Common myeloid progenitor, CD34-positive (primary cell): ENCODE results near the gene ADAMTS4.

Experiments used
- CTCF ChIA-PET: fragments of 350-600 bp; sonication (Branson Sonifier 250); formaldehyde crosslinking; loops from one replicate; lab custom pipeline; 2021; ENCODE audit warnings: antibody characterized with exemption; lab: Charles Lee
- POLR2A ChIA-PET: fragments of 350-600 bp; sonication (Branson Sonifier 250); formaldehyde crosslinking; loops from one replicate; lab custom pipeline; 2021; ENCODE audit warnings: antibody characterized with exemption; lab: Charles Lee
- DNase-seq, 3 donors: peaks; one replicate each; pipeline versions ENCODE4 v3.0.0 to v3.0.0-alpha.2; 2013
- H3K27ac ChIP-seq, 2 experiments: 1 replicate in 1 of 2; 2 replicates in 1 of 2; pipeline ENCODE4 v1.7.0; 2013; ENCODE audit warnings: inconsistent platforms in 2 of 2, low read length in 2 of 2, mild to moderate bottlenecking in 2 of 2, low read depth in 1 of 2, moderate library complexity in 1 of 2; ENCODE audit not compliant: severe bottlenecking in 2 of 2, insufficient read depth in 1 of 2, poor library complexity in 1 of 2
- H3K27me3 ChIP-seq, 5 experiments: replicated peaks in 2 of 5; 1 replicate in 3 of 5; 2 replicates in 2 of 5; pipeline versions ENCODE4 v1.6.1 to v1.7.0; 2013; ENCODE audit warnings: low read length in 4 of 5, mild to moderate bottlenecking in 2 of 5, moderate library complexity in 2 of 5, inconsistent platforms in 1 of 5; ENCODE audit not compliant: insufficient read depth in 5 of 5, control insufficient read depth in 4 of 5
- H3K36me3 ChIP-seq, 4 experiments: 1 replicate in 2 of 4; 2 replicates in 2 of 4; pipeline versions ENCODE4 v1.6.1 to v1.7.0; 2013; ENCODE audit warnings: low read length in 3 of 4, control low read depth in 1 of 4, mild to moderate bottlenecking in 1 of 4; ENCODE audit not compliant: control insufficient read depth in 4 of 4, insufficient read depth in 4 of 4
- H3K4me1 ChIP-seq, 4 experiments: 1 replicate in 3 of 4; 2 replicates in 1 of 4; pipeline versions ENCODE4 v1.6.1 to v1.7.1; 2013; ENCODE audit warnings: low read length in 3 of 4, mild to moderate bottlenecking in 3 of 4, control low read depth in 1 of 4, inconsistent platforms in 1 of 4, moderate library complexity in 1 of 4; ENCODE audit not compliant: control insufficient read depth in 4 of 4, insufficient read depth in 4 of 4; ENCODE audit errors: control extremely low read depth in 1 of 4
- H3K4me3 ChIP-seq, 7 experiments: 1 replicate in 4 of 7; 2 replicates in 3 of 7; pipeline versions ENCODE4 v1.5.1 to v1.7.0; 2013; ENCODE audit warnings: mild to moderate bottlenecking in 7 of 7, low read length in 6 of 7, moderate library complexity in 6 of 7, inconsistent platforms in 2 of 7, low read depth in 2 of 7, control low read depth in 1 of 7; ENCODE audit not compliant: insufficient read depth in 4 of 7, control insufficient read depth in 1 of 7; ENCODE audit errors: extremely low read depth in 1 of 7
- H3K9me3 ChIP-seq, 5 experiments: 1 replicate in 4 of 5; 2 replicates in 1 of 5; pipeline versions ENCODE4 v1.6.1 to v1.7.1; 2013; ENCODE audit warnings: low read length in 4 of 5, mild to moderate bottlenecking in 2 of 5, inconsistent platforms in 1 of 5, low read depth in 1 of 5, moderate library complexity in 1 of 5; ENCODE audit not compliant: control insufficient read depth in 4 of 5, insufficient read depth in 2 of 5; ENCODE audit errors: control extremely low read depth in 1 of 5
- WGBS: methylation state at CpG from one replicate; pipeline ENCODE4 v1.1.5; 2013; ENCODE audit not compliant: insufficient coverage; 5-methylcytosine and 5-hydroxymethylcytosine counted together

ADAMTS4 gene

DNA sequence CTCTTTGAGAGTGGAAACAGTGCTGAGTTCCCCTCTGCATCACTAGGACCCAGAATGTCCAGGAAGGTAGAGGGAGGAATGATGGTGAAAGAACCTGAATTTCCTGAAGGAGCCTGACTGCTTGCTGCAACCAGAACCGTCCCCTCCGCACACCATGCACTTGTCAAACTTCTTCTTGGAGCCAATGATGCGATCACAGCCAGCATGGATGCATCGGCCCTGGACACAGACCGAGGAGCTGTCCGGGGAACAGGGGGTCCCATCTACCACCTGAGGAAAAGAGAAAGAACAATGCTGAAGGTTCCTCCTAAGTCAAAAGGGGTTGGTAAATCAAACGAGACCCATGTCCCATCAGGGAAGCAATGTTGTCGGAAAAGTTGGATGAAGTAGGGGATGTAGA, 6.9 kb downstream of the ADAMTS4 start:
- WGBS = 87% methylated on average over 6 of the region's 8 CpGs
- Histone ChIP-seq H3K4me3 (no peak overlapping the region), H3K36me3 (no peaks in the 10 kb centered on the region), H3K27ac (no peak overlapping the region), H3K4me1 (peaks cover 5 to 22% (median 16%) of the 10 kb centered on the region in 4 experiments), H3K27me3 (no peaks in the 10 kb centered on the region), H3K9me3 (no peaks in the 10 kb centered on the region)
- ChIA-PET CTCF (interaction anchor here (0.7 to 4.3 kb wide), 25 partner anchors 10 to 190 kb away, joined by 3 to 41 read pairs (median 6); partner anchors contain the start of genes B4GALT3, CFAP126, NDUFS2 and PCP4L1), POLR2A (no interaction called here)
- no peak for DNase-seq

DNA sequence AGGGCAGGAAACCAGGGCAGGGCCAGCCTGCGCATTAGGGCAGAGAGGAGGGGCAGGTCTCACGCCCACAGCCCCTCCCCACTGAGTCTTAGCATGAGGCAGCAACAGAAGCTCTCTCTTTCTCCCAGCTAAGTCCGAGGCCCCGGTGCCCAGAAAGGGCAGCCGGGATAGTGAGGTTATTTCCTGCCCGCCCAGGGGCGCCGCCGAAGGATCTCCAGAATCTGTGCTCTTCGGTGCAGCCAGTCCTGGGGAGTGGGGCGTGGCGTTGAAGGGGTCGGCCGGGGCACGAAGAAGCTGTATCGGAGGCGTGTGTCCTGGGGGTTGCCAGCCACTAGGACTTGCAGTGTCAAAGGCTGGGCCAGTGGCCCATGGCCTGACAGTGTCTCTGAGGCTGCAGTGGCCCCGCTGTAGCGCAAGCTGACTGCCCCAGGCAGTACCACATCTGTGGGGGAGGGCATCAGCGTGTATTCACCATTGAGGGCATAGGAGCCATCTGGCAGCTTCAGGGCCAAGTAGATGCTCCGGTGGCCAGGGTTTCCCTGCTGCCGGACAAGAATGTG, 7.8 kb downstream of the ADAMTS4 start:
- Histone ChIP-seq H3K27me3 (no peaks in the 10 kb centered on the region), H3K36me3 (no peaks in the 10 kb centered on the region), H3K4me1 (peaks cover 6 to 29% (median 22%) of the 10 kb centered on the region in 4 experiments), H3K27ac (no peak overlapping the region), H3K9me3 (no peaks in the 10 kb centered on the region), H3K4me3 (no peak overlapping the region)
- WGBS = 85% methylated on average over 21 of the region's 22 CpGs
- ChIA-PET POLR2A (no interaction called here), CTCF (interaction anchor here (0.7 to 4.3 kb wide), 21 partner anchors 9 to 191 kb away, joined by 3 to 41 read pairs (median 6); partner anchors contain the start of genes B4GALT3, NDUFS2, PCP4L1 and PPOX)
- DNase-seq = no peak

DNA sequence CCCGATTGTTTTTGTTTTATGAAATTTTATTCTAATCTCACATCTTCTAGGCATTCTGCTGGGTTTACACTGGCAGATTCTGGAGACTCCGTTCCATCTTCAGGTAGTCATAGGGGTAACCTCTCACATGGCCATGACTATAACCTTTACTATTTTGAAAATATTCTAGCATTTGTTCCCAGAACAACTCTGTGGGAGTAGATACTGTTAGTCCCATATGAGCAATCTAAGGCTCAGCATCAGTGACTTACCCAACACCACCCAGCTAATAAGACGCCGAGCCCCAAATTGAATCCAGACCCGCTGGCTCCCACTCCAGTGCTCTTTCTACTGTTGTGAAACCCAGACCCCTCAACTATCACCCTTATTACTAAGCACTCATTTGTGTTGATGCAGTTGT, 9.8 kb downstream of the ADAMTS4 start:
- ChIA-PET CTCF (interaction anchor here (0.6 to 2.6 kb wide), 4 partner anchors 9 to 193 kb away, joined by 3 to 7 read pairs (median 3); partner anchors contain the start of gene ADAMTS4), POLR2A (no interaction called here)
- H3K9me3 ChIP-seq = no peaks in the 10 kb centered on the region
- no peak for DNase-seq
- H3K27me3 ChIP-seq = no peaks in the 10 kb centered on the region
- H3K4me3 ChIP-seq = no peak overlapping the region
- no peaks in the 10 kb centered on the region for H3K36me3 ChIP-seq
- 100% methylated on average over 2 of the region's 5 CpGs for WGBS
- H3K27ac ChIP-seq = no peak overlapping the region
- H3K4me1 ChIP-seq = peaks cover 16 to 47% (median 40%) of the 10 kb centered on the region in 4 experiments

DNA sequence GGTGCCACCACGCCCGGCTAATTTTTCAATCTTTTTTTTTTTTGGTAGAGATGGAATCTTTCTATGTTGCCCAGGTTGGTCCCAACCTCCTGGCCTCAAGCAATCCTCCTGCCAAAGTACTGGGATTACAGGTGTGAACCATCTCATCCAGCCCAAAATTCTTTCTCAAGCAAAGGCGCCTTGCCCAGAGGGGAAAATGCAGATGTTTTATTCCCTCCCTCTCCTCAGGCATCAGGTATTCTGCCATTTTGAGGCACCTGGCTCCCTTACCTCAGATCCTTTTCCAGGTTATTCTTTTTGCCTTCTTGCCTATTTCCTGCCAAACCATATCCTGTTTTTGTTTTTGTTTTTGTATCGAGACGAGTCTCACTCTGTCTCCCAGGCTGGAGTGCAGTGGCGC, 10.5 kb downstream of the ADAMTS4 start:
- ChIA-PET POLR2A (no interaction called here), CTCF (interaction anchor here (1.4 to 2.6 kb wide), 2 partner anchors 10 to 13 kb away, joined by 3 to 7 read pairs; partner anchors contain the start of gene ADAMTS4)
- H3K4me3 ChIP-seq = no peak overlapping the region
- H3K9me3 ChIP-seq = no peaks in the 10 kb centered on the region
- H3K4me1 ChIP-seq = peaks cover 18 to 54% (median 45%) of the 10 kb centered on the region in 4 experiments
- no peaks in the 10 kb centered on the region for H3K36me3 ChIP-seq
- DNase-seq = no peak
- 88% methylated on average over 6 of the region's 6 CpGs for WGBS
- H3K27ac ChIP-seq = no peak overlapping the region
- H3K27me3 ChIP-seq = no peaks in the 10 kb centered on the region

DNA sequence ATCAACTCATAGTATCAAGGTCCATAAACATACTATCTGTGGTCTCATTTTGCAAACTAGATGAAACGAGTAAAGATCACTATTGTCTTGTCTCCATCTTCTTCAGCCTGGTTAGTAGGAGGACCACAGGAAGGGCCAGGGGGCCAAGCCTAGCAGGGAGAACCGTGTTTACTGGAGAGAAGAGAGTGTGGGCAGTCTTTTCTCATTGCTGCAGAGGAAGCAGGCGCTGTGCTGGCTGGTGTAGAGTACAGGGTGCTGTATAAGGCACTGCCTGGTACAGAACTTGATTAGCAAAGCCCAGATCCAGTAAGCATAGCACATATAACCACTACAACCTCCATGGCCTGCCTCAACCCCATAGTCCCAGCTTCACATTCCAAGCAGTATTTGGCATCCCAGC, 11.5 kb downstream of the ADAMTS4 start:
- POLR2A ChIA-PET = no interaction called here
- 50% methylated on average over 2 of the region's 3 CpGs for WGBS
- H3K4me1 ChIP-seq = peaks cover 18 to 61% (median 54%) of the 10 kb centered on the region in 4 experiments

DNA sequence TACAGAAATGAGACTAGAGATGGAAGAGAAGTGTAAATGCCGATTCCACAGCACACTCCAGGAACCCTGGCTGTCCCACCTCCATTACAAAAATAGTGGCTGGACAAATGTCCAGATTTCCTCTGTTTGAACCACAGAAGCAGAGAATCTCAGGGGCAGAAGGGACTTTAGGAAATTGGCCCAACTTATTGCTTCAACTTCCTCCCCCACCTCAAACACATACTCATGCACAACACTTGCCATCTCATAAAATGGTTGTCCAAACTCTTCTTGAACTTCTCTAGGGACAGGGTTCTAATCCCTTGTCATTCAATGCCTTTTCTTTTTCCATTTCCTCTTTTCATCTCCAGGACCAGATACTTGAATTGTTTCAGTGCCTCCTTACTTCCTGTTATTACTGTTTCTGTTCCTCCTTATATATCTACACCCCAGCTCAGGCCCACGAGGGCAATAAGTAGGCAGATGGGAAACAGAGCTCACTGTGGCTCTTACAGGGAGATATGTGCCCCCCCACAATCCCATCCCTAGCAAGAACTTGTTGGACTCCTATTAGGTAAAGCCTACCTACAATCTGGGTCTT, 13.0 kb downstream of the ADAMTS4 start:
- ChIA-PET CTCF (interaction anchor here (1.0 to 1.3 kb wide), 6 partner anchors 11 to 197 kb away, joined by 3 to 5 read pairs (median 3); partner anchors contain the start of gene NDUFS2), POLR2A (interaction anchor here (1.0 to 1.3 kb wide), 2 partner anchors 16 to 205 kb away, joined by 3 to 4 read pairs; partner anchors contain the start of gene NDUFS2)
- H3K27ac ChIP-seq = no peak overlapping the region
- H3K27me3 ChIP-seq = no peaks in the 10 kb centered on the region
- H3K4me1 ChIP-seq = peaks cover 19 to 68% (median 55%) of the 10 kb centered on the region in 4 experiments
- H3K9me3 ChIP-seq = no peaks in the 10 kb centered on the region
- peak in 2 of 3 donors; percentile 39 to 57 for DNase-seq
- peak overlapping the region in 4 of 7 experiments; percentile 27 to 60 (median 40) for H3K4me3 ChIP-seq
- no peaks in the 10 kb centered on the region for H3K36me3 ChIP-seq
- WGBS = 0% methylated on average over 1 of the region's 2 CpGs

More for the DNA sequence above, 11.5 kb downstream of the ADAMTS4 start:
- Histone ChIP-seq H3K9me3 (no peaks in the 10 kb centered on the region), H3K4me3 (no peak overlapping the region), H3K36me3 (no peaks in the 10 kb centered on the region), H3K27me3 (no peaks in the 10 kb centered on the region), H3K27ac (no peak overlapping the region)
- CTCF ChIA-PET = interaction anchor here (1.3 kb wide), 1 partner anchor 195 kb away, joined by 5 read pairs; no protein-coding TSS in a partner anchor
- no peak for DNase-seq
